HEK293 (cell line): Measurements from ENCODE around the gene GOLGA6L26.
"Not testable (repeated sequence)": the region's sequence is repeated elsewhere in the genome, so short reads cannot be mapped to it uniquely, and the experiment has no call there.

Experiments
- CTCF ChIA-PET: fragments of 350-600 bp; formaldehyde crosslinking; extraction: SDS; loops from one replicate; lab custom pipeline; 2021; ENCODE audit warnings: antibody characterized with exemption; lab: Yijun Ruan, JAX
- POLR2A ChIA-PET: fragments of 300-600 bp; formaldehyde crosslinking; extraction: SDS; loops from one replicate; lab custom pipeline; 2020; ENCODE audit warnings: antibody characterized with exemption, inconsistent platforms; lab: Yijun Ruan, JAX
- H3K27ac ChIP-seq: fragments of 200-500 bp; sonication (Bioruptor generic); 2 replicates; pipeline ENCODE4 v1.5.1; 2014; ENCODE audit warnings: low read depth, low read length, control low read depth, inconsistent platforms; ENCODE audit errors: extremely low read depth
- H3K36me3 ChIP-seq, 2 experiments: fragments of 200-500 bp in 1 of 2; sonication (Bioruptor generic) in 1 of 2; 1 replicate in 1 of 2; 2 replicates in 1 of 2; pipeline ENCODE4 v1.5.1; 2014 to 2017; ENCODE audit warnings: inconsistent platforms in 2 of 2, low read length in 2 of 2; ENCODE audit not compliant: control insufficient read depth in 2 of 2, insufficient read depth in 1 of 2
- H3K4me1 ChIP-seq: fragments of 200-500 bp; sonication (Bioruptor generic); 2 replicates; pipeline ENCODE4 v1.5.1; 2014; ENCODE audit warnings: mild to moderate bottlenecking, low read length, inconsistent platforms; ENCODE audit not compliant: control insufficient read depth, insufficient read depth
- H3K4me3 ChIP-seq: 2 replicates; pipeline ENCODE4 v1.5.1; 2011; ENCODE audit warnings: low read depth, mild to moderate bottlenecking, control low read depth, low read length, moderate library complexity
- H3K9me3 ChIP-seq: fragments of 200-500 bp; sonication (Bioruptor generic); 2 replicates; pipeline ENCODE4 v1.5.1; 2014; ENCODE audit warnings: low read depth, low read length, inconsistent platforms; ENCODE audit not compliant: control insufficient read depth, insufficient read depth

GOLGA6L26 gene

DNA sequence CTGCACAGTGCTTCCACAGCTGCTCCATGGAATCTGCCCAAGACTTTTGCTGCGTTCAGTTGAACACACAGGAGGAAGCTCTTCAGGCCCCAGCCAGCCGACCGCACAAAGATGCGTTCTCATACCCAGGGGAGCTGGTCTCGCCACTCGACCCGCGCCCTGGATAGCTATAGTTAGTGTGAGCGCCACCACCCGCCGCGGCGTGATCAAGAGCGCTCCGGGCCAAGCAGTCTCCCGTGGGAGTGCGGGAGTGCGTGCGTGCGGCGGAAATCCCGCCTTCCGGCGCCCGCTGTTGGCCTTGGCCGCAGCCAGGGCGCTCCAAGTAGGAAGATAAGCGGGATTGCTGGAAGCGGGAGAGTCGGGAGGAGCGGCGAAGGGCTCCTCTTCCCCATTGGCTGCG lies 30.8 kb downstream of the GOLGA6L26 start:
- H3K27ac ChIP-seq, H3K4me3 ChIP-seq, H3K9me3 ChIP-seq, H3K36me3 ChIP-seq, POLR2A ChIA-PET, H3K4me1 ChIP-seq, CTCF ChIA-PET: not testable (repeated sequence)
